ENCODE data around the gene IQCH.

The IQCH gene

DNA sequence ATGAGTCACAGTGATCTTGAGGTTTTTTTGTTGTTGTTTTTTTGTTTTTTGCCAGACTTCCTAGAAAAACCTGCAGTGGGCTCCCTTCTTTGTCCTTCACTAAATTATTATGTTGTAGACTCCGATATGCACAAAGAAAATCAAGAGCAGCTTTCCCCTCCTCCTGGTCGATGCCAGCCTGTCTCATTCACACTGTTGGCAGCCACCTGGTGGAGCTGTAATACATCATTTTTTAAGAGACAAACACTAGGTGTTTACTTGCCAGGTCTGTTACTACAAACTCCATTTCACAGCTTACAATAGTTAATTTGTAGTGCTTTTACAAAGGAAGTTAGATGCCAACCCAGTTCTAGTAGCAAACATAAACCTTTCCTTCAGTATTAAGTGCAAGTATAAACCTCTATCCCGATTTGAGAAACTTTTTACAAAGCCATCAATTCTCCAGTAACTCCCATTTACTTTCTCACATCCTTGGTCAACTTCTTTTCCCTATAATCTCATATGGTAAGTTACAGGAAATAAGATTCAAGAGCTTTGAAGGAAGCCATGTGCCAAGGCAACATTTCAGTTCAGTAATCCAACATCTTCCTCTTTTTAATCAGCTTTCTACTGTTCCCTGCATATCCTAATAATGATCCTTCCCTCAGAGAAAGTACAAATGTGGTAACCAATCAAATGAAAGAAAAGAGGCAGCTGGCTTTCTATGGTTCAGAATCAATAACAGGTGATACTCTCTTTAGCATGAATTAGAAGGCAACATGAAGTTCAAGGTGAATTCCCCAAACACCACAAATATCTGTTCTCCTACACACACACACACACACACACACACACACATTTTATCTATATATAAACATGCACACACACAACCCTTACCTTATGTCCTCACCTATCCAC lies 14.1 kb upstream of the IQCH start:
- no peak for TF ChIP-seq EZH2phosphoT487 (IDR thresholded peaks at IDR 0.05; ENCODE audit: borderline replicate concordance, low read length)
- TF ChIP-seq, protein P1, sequence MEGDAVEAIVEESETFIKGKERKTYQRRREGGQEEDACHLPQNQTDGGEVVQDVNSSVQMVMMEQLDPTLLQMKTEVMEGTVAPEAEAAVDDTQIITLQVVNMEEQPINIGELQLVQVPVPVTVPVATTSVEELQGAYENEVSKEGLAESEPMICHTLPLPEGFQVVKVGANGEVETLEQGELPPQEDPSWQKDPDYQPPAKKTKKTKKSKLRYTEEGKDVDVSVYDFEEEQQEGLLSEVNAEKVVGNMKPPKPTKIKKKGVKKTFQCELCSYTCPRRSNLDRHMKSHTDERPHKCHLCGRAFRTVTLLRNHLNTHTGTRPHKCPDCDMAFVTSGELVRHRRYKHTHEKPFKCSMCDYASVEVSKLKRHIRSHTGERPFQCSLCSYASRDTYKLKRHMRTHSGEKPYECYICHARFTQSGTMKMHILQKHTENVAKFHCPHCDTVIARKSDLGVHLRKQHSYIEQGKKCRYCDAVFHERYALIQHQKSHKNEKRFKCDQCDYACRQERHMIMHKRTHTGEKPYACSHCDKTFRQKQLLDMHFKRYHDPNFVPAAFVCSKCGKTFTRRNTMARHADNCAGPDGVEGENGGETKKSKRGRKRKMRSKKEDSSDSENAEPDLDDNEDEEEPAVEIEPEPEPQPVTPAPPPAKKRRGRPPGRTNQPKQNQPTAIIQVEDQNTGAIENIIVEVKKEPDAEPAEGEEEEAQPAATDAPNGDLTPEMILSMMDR (IDR thresholded peaks at IDR 0.05; ENCODE audit: low read depth, low read length, poor library complexity, severe bottlenecking), result peak; percentile 58
- Histone ChIP-seq H3K9me3 (ENCODE audit: control insufficient read depth, insufficient read depth, low read length) (no peaks in the 10 kb centered on the region), H3K4me1 (ENCODE audit: control insufficient read depth, low read length) (peaks cover 33% of the 10 kb centered on the region), H4K20me1 (ENCODE audit: control insufficient read depth, insufficient read depth, low read depth, low read length) (peaks cover 11% of the 10 kb centered on the region; the same call in 1 of the 2 replicates), H3K27ac (ENCODE audit: low read depth, low read length) (no peak overlapping the region), H3K27me3 (ENCODE audit: control insufficient read depth, low read length) (no peaks in the 10 kb centered on the region), H3K4me2 (ENCODE audit: low read length) (peak overlapping the region; percentile 25; the same call in 1 of the 2 replicates), H3K79me2 (ENCODE audit: control insufficient read depth, low read length) (peaks cover 81% of the 10 kb centered on the region), H3K9me2 (replicated peaks; ENCODE audit: control insufficient read depth, low read length) (no peaks in the 10 kb centered on the region), H3K36me3 (ENCODE audit: control insufficient read depth, low read length) (peaks cover 10% of the 10 kb centered on the region), H3F3A (ENCODE audit: control insufficient read depth, insufficient read depth) (no peaks in the 10 kb centered on the region), H3K4me3 (ENCODE audit: low read length) (no peak overlapping the region)

DNA sequence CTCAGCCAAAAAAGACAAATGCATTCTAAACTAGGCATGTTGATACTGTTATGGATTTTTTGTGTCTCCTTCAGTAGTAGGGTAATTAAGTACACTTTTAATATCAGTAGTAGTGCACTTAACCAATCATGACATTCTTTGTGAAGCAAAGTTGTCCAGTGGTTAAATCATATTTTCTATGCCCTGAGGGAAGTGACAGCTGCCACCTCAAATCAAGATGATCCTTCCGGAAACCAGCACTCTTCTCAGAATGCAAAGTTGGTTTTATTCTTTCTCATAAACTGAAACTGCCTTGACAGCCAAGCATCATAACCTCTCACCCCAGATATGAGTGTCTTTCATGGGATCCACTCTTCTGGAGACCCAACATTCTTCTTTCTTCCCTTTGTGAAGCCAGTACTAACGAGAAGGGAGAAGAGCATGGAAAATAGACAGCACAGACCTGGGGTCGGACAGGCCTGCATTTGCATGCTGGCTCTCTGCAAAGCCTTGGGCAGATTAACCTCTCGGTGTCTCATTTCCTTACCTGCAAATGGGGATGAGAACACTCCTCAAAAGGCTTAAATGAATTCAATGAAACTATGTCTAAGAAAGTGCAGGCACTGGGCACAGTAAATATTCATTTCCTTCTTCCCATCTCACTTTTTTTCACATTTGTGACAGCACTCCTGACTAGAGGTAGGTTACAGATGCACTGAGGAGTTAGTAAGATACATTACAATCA lies 13.3 kb upstream of the IQCH start:
- no peaks in the 10 kb centered on the region for H3K9me2 ChIP-seq (replicated peaks; ENCODE audit: control insufficient read depth, low read length)
- H3K36me3 ChIP-seq (ENCODE audit: control insufficient read depth, low read length), result peaks cover 13% of the 10 kb centered on the region
- H3K4me3 ChIP-seq (ENCODE audit: low read length), result no peak overlapping the region
- H3K27me3 ChIP-seq (ENCODE audit: control insufficient read depth, low read length), result no peaks in the 10 kb centered on the region
- H3K27ac ChIP-seq (ENCODE audit: low read depth, low read length), result no peak overlapping the region
- H4K20me1 ChIP-seq (ENCODE audit: control insufficient read depth, insufficient read depth, low read depth, low read length), result peaks cover 11% of the 10 kb centered on the region; the same call in 1 of the 2 replicates
- no peaks in the 10 kb centered on the region for H3K9me3 ChIP-seq (ENCODE audit: control insufficient read depth, insufficient read depth, low read length)
- H3K4me2 ChIP-seq (ENCODE audit: low read length), result peak overlapping the region; percentile 25
- H3K4me1 ChIP-seq (ENCODE audit: control insufficient read depth, low read length), result peaks cover 33% of the 10 kb centered on the region
- TF ChIP-seq, protein P1 (IDR thresholded peaks at IDR 0.05; ENCODE audit: low read depth, low read length, poor library complexity, severe bottlenecking), result no peak
- no peak for TF ChIP-seq EZH2phosphoT487 (IDR thresholded peaks at IDR 0.05; ENCODE audit: borderline replicate concordance, low read length)
- H3F3A ChIP-seq (ENCODE audit: control insufficient read depth, insufficient read depth), result no peaks in the 10 kb centered on the region
- H3K79me2 ChIP-seq (ENCODE audit: control insufficient read depth, low read length), result peaks cover 89% of the 10 kb centered on the region

DNA sequence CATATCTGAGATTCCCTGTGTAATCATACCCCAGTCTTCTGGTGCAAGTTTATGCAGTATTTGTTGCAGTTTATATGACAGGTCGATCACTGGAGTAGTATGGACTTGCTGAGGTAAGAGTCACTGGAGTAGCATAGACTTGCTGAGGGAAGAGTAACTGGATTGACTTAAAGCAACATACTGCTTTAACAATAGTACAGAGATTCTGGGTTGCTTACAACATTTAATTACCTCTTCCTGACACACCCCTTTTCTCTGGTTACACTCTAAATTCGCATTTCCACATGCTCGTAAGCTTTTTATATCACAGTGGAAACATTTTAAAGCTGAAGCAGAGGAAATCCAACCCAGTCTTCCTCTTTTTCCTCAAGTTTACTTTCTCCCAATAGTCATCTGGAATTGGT lies 11.9 kb upstream of the IQCH start:
- peaks cover 7% of the 10 kb centered on the region; the same call in 1 of the 2 replicates for H4K20me1 ChIP-seq (ENCODE audit: control insufficient read depth, insufficient read depth, low read depth, low read length)
- no peak overlapping the region for H3K4me2 ChIP-seq (ENCODE audit: low read length)
- TF ChIP-seq EZH2phosphoT487 (IDR thresholded peaks at IDR 0.05; ENCODE audit: borderline replicate concordance, low read length), result no peak
- TF ChIP-seq, protein P1 (IDR thresholded peaks at IDR 0.05; ENCODE audit: low read depth, low read length, poor library complexity, severe bottlenecking), result no peak
- H3K4me3 ChIP-seq (ENCODE audit: low read length), result no peak overlapping the region
- H3K27ac ChIP-seq (ENCODE audit: low read depth, low read length), result no peak overlapping the region
- peaks cover 22% of the 10 kb centered on the region for H3K36me3 ChIP-seq (ENCODE audit: control insufficient read depth, low read length)
- H3F3A ChIP-seq (ENCODE audit: control insufficient read depth, insufficient read depth), result no peaks in the 10 kb centered on the region
- no peaks in the 10 kb centered on the region for H3K27me3 ChIP-seq (ENCODE audit: control insufficient read depth, low read length)
- no peaks in the 10 kb centered on the region for H3K9me2 ChIP-seq (replicated peaks; ENCODE audit: control insufficient read depth, low read length)
- H3K4me1 ChIP-seq (ENCODE audit: control insufficient read depth, low read length), result peaks cover 33% of the 10 kb centered on the region
- H3K9me3 ChIP-seq (ENCODE audit: control insufficient read depth, insufficient read depth, low read length), result peaks cover 5% of the 10 kb centered on the region; the same call in 1 of the 2 replicates
- H3K79me2 ChIP-seq (ENCODE audit: control insufficient read depth, low read length), result peaks cover 92% of the 10 kb centered on the region

All from DOHH2 (cell line).